Astrocyte (in vitro differentiated cells and primary cell): ENCODE data around the gene SEL1L2. TPM values are rescaled to one million over a fixed set of nuclear protein-coding genes. Genes with fewer than 3 reads are reported as not detected.

Source experiments
- DNase-seq: peaks from one replicate; pipeline ENCODE4 v3.0.0-alpha.2; 2010; ENCODE audit warnings: low read depth
- FAIRE-seq: peaks from 2 replicates; lab custom pipeline; 2011; peaks lifted over from hg19 to GRCh38; lab: Jason Lieb, UNC
- H2AFZ ChIP-seq: 2 replicates; pipeline ENCODE4 v1.6.0; 2012; ENCODE audit warnings: low read depth, low read length, inconsistent platforms
- H3K27ac ChIP-seq: 2 replicates; pipeline ENCODE4 v1.5.1; 2011; ENCODE audit warnings: low read depth, low read length, inconsistent platforms
- H3K27me3 ChIP-seq: 2 replicates; pipeline ENCODE4 v1.6.0; 2011; ENCODE audit warnings: low read length, inconsistent platforms; ENCODE audit not compliant: insufficient read depth
- H3K36me3 ChIP-seq: 2 replicates; pipeline ENCODE4 v1.5.1; 2011; ENCODE audit warnings: low read length, inconsistent platforms; ENCODE audit not compliant: insufficient read depth
- H3K4me1 ChIP-seq: 2 replicates; pipeline ENCODE4 v1.5.1; 2011; ENCODE audit warnings: low read length, inconsistent platforms; ENCODE audit not compliant: insufficient read depth
- H3K4me2 ChIP-seq: 2 replicates; pipeline ENCODE4 v1.6.0; 2012; ENCODE audit warnings: low read length, inconsistent platforms
- H3K4me3 ChIP-seq: 2 replicates; pipeline ENCODE4 v1.5.1; 2011; ENCODE audit warnings: low read depth, mild to moderate bottlenecking, low read length, inconsistent platforms; ENCODE audit not compliant: insufficient read depth
- H3K79me2 ChIP-seq: 2 replicates; pipeline ENCODE4 v1.6.0; 2012; ENCODE audit warnings: mild to moderate bottlenecking, low read length, inconsistent platforms; ENCODE audit not compliant: insufficient read depth
- H3K9ac ChIP-seq: 2 replicates; pipeline ENCODE4 v1.6.0; 2012; ENCODE audit warnings: mild to moderate bottlenecking, low read length, inconsistent platforms
- H3K9me3 ChIP-seq: 2 replicates; pipeline ENCODE4 v1.5.1; 2012; ENCODE audit warnings: low read depth, mild to moderate bottlenecking, low read length, inconsistent platforms; ENCODE audit not compliant: insufficient read depth
- H4K20me1 ChIP-seq: 2 replicates; pipeline ENCODE4 v1.6.0; 2012; ENCODE audit warnings: low read length, inconsistent platforms; ENCODE audit not compliant: insufficient read depth
- H3K27ac Mint-ChIP-seq: one replicate; pipeline ENCODE4 v1.8.0; 2021; ENCODE audit warnings: mild to moderate bottlenecking, mixed read lengths; ENCODE audit not compliant: unreplicated experiment
- H3K27me3 Mint-ChIP-seq: one replicate; pipeline ENCODE4 v1.8.0; 2021; ENCODE audit warnings: low read depth, mixed read lengths; ENCODE audit not compliant: unreplicated experiment
- H3K36me3 Mint-ChIP-seq: one replicate; pipeline ENCODE4 v1.8.0; 2021; ENCODE audit warnings: low read depth, mixed read lengths; ENCODE audit not compliant: unreplicated experiment
- H3K4me1 Mint-ChIP-seq: one replicate; pipeline ENCODE4 v1.8.0; 2021; ENCODE audit warnings: low read depth, mixed read lengths; ENCODE audit not compliant: unreplicated experiment
- H3K4me3 Mint-ChIP-seq: one replicate; pipeline ENCODE4 v1.8.0; 2021; ENCODE audit warnings: mild to moderate bottlenecking, moderate library complexity, mixed read lengths; ENCODE audit not compliant: unreplicated experiment
- H3K9me3 Mint-ChIP-seq: one replicate; pipeline ENCODE4 v1.8.0; 2021; ENCODE audit warnings: mild to moderate bottlenecking, mixed read lengths; ENCODE audit not compliant: unreplicated experiment
- EZH2 ChIP-seq: IDR thresholded peaks from 2 replicates; pipeline ENCODE4 v1.6.1; 2012; ENCODE audit warnings: mild to moderate bottlenecking, low read length, inconsistent platforms; ENCODE audit not compliant: insufficient read depth
- total RNA-seq: library from RNA; stranded (reverse); gene quantifications from 2 replicates; pipeline ENCODE4 v1.2.1, GENCODE V29; 2021
- TF ChIP-seq, protein P1 (sequence below): IDR thresholded peaks from 2 replicates; pipeline ENCODE4 v1.5.1; 2011; ENCODE audit warnings: low read depth, mild to moderate bottlenecking, inconsistent platforms, low read length, moderate library complexity; ENCODE audit not compliant: insufficient read depth

SEL1L2 gene
- total RNA-seq, 1 donor from 2014 or later = not detected

DNA sequence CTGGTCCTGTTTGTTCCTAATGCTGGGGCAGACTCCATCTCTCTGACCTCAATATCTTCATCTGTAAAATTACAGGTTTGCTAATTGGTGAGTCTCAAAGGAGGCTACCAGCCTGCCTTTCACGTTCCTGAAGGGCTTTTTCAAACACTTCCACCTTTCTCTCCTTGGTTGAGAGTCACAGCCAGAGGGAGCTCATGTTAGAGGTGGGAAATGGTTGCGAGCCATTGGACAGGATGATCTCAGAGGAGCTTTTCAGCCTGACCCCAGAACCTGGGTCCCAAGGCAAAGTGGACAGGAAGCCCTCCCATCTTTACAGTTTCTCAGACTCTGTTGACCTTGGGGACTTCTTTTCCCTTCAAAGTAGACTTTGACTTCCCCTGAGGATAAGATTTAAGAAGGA is 168.0 kb downstream of the SEL1L2 start:
- DNase-seq = no peak
- Histone ChIP-seq H2AFZ (no peak overlapping the region), H3K9me3 (no peaks in the 10 kb centered on the region), H3K27ac (no peak overlapping the region), H3K36me3 (no peaks in the 10 kb centered on the region), H4K20me1 (no peaks in the 10 kb centered on the region), H3K4me3 (no peak overlapping the region), H3K4me1 (no peaks in the 10 kb centered on the region), H3K27me3 (no peaks in the 10 kb centered on the region), H3K79me2 (no peaks in the 10 kb centered on the region), H3K4me2 (no peak overlapping the region), H3K9ac (no peak overlapping the region)
- Mint-ChIP-seq H3K27me3 (no peaks in the 10 kb centered on the region), H3K9me3 (no peaks in the 10 kb centered on the region), H3K36me3 (no peaks in the 10 kb centered on the region), H3K4me1 (peaks cover 3% of the 10 kb centered on the region), H3K27ac (no peak overlapping the region), H3K4me3 (no peak overlapping the region)
- TF ChIP-seq, protein P1, sequence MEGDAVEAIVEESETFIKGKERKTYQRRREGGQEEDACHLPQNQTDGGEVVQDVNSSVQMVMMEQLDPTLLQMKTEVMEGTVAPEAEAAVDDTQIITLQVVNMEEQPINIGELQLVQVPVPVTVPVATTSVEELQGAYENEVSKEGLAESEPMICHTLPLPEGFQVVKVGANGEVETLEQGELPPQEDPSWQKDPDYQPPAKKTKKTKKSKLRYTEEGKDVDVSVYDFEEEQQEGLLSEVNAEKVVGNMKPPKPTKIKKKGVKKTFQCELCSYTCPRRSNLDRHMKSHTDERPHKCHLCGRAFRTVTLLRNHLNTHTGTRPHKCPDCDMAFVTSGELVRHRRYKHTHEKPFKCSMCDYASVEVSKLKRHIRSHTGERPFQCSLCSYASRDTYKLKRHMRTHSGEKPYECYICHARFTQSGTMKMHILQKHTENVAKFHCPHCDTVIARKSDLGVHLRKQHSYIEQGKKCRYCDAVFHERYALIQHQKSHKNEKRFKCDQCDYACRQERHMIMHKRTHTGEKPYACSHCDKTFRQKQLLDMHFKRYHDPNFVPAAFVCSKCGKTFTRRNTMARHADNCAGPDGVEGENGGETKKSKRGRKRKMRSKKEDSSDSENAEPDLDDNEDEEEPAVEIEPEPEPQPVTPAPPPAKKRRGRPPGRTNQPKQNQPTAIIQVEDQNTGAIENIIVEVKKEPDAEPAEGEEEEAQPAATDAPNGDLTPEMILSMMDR = no peak
- TF ChIP-seq EZH2 = no peak
- no peak for FAIRE-seq

DNA sequence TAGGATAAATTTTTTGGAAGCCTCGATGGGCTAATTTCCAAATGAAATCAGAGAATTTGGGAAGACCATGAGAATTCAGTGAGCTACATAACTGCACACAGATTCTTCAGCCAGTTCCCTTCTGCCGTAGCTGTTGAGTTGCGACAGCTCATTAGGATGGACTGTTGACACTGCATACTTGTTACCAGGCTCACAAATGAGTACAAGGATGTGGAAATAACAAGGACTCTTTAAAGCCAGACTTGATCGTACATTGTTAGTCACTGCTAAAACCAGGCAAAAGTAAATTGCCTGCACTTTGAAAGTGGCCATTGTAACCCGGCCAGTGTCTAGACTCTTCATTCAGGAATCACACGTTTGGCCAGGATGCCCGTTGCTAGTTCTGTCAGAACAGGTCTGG is 168.5 kb downstream of the SEL1L2 start:
- Mint-ChIP-seq H3K27ac (no peak overlapping the region), H3K27me3 (no peaks in the 10 kb centered on the region), H3K4me1 (peaks cover 3% of the 10 kb centered on the region), H3K9me3 (no peaks in the 10 kb centered on the region), H3K36me3 (no peaks in the 10 kb centered on the region), H3K4me3 (no peak overlapping the region)
- Histone ChIP-seq H3K4me2 (no peak overlapping the region), H3K79me2 (no peaks in the 10 kb centered on the region), H3K36me3 (no peaks in the 10 kb centered on the region), H3K27me3 (no peaks in the 10 kb centered on the region), H3K4me1 (no peaks in the 10 kb centered on the region), H3K9ac (no peak overlapping the region), H3K9me3 (no peaks in the 10 kb centered on the region), H3K27ac (no peak overlapping the region), H2AFZ (no peak overlapping the region), H4K20me1 (no peaks in the 10 kb centered on the region), H3K4me3 (no peak overlapping the region)
- TF ChIP-seq, protein P1 = no peak
- no peak for TF ChIP-seq EZH2
- no peak for FAIRE-seq
- DNase-seq = peak; percentile 7

DNA sequence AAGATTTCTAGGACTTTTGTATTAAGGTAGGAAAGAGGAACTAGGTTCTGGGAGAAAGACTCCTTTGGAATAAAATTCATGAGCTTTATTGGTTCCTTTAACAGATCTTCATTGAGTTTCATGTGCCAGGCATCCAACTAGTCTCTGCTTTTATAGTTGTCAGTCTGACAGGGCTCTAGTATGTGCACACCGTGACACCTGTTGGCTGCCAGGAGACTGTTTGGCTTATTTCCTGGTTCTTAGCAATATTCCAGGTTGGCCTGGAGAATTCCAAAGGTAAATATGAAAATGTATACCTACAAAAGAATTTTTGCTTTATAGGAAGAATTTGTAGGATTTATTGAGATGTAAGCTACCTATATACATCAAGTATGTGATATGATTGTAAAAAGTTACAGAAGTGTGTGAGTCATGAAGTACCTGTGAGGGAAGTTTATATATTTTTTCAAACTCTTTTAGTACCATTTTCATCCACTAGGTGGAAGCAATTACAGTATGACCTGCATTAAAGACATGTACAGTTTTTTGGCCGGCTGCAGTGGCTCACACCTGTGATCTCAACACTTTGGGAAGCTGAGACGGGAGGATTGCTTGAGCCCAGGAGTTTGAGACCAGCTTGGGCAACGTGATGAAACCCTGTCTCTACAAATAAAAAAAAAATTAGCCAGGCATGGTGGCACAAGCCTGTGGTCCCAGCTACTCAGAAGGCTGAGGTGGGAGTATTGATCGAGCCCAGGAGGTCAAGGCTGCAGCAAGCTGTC is 170.3 kb downstream of the SEL1L2 start:
- H2AFZ ChIP-seq = no peak overlapping the region
- no peak overlapping the region for H3K4me2 ChIP-seq
- FAIRE-seq (no peak), DNase-seq (peak; percentile 29)
- no peaks in the 10 kb centered on the region for H3K27me3 Mint-ChIP-seq
- peaks cover 3% of the 10 kb centered on the region for H3K4me1 Mint-ChIP-seq
- peaks cover 2% of the 10 kb centered on the region for H3K36me3 Mint-ChIP-seq
- H3K36me3 ChIP-seq = peaks cover 8% of the 10 kb centered on the region
- no peaks in the 10 kb centered on the region for H3K9me3 ChIP-seq
- H3K4me3 ChIP-seq = no peak overlapping the region
- H4K20me1 ChIP-seq = no peaks in the 10 kb centered on the region
- H3K4me3 Mint-ChIP-seq = no peak overlapping the region
- H3K27ac ChIP-seq = no peak overlapping the region
- H3K79me2 ChIP-seq = no peaks in the 10 kb centered on the region
- no peak overlapping the region for H3K9ac ChIP-seq
- no peaks in the 10 kb centered on the region for H3K9me3 Mint-ChIP-seq
- no peaks in the 10 kb centered on the region for H3K27me3 ChIP-seq
- H3K4me1 ChIP-seq = no peaks in the 10 kb centered on the region
- TF ChIP-seq, protein P1 = peak; percentile 52
- TF ChIP-seq EZH2 = no peak
- H3K27ac Mint-ChIP-seq = no peak overlapping the region
